OCI-LY3 (cell line): ENCODE data around the gene DISP3.

Experiments
- EZH2phosphoT487 ChIP-seq: fragments of 200-600 bp; shearing (Covaris generic); IDR thresholded peaks from 2 replicates; pipeline ENCODE4 v1.6.1; 2018; ENCODE audit warnings: antibody characterized with exemption, mixed run types, low read depth
- TF ChIP-seq, protein P1 (sequence below): fragments of 200-600, 300-600 bp; sonication (generic); IDR thresholded peaks from 2 replicates; pipeline ENCODE4 v1.5.1; 2014; ENCODE audit warnings: antibody characterized with exemption, low read length, low read depth

DNA sequence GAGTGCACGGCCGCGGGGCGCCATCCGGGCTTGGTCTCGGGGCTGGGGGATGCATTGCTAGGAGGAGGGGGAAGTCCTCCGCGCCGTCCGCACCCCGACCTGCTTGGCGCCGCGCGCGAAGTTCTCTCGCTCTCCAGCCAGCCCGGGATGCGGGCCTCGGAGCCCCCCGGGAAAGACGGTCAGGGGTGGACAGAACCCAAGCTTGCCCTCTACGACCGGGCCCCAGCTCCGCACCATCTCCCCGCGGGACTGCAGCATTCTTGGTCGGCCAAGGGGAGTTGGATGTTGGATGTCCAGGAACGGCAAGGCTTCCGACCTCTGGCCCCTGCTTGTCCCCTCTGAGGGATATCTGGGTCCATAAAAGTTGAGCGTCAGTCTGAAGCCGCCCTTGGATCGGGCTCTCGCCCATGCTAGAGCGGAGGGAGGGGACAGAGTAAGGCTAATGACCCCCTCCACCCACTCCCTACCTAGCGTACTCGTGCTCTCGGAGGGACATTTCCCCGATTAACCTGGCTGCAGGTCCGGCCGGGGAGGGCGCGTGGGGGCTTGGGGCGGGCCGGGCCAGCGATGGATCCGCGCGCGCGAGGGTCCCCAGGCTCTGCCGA lies 522 bp downstream of the DISP3 start:
- TF ChIP-seq EZH2phosphoT487 = no peak
- TF ChIP-seq, protein P1, sequence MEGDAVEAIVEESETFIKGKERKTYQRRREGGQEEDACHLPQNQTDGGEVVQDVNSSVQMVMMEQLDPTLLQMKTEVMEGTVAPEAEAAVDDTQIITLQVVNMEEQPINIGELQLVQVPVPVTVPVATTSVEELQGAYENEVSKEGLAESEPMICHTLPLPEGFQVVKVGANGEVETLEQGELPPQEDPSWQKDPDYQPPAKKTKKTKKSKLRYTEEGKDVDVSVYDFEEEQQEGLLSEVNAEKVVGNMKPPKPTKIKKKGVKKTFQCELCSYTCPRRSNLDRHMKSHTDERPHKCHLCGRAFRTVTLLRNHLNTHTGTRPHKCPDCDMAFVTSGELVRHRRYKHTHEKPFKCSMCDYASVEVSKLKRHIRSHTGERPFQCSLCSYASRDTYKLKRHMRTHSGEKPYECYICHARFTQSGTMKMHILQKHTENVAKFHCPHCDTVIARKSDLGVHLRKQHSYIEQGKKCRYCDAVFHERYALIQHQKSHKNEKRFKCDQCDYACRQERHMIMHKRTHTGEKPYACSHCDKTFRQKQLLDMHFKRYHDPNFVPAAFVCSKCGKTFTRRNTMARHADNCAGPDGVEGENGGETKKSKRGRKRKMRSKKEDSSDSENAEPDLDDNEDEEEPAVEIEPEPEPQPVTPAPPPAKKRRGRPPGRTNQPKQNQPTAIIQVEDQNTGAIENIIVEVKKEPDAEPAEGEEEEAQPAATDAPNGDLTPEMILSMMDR = no peak
